ENCODE measurements around the gene RPS6KA1.

The RPS6KA1 gene

DNA sequence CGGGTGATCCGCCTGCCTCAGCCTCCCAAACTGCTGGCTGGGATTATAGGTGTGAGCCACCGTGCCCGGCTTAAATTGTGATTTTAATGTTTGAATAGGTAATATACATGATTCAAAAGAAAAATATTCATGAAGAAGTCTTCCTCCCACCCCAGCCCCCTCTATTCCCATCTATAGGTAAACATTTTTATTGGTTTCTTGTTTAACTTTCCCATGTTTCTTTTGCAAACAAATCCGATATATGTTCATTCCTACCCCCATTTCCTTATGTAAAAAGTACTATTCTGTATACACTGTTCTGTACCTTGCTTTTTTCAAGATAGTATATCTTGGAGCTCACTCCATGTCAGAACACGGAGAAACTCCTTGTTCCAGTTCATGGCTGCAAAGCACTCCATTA, 23.2 kb downstream of the RPS6KA1 start:
- Histone ChIP-seq H3K27me3 (ENCODE audit: insufficient read depth, low read length) (no peaks in the 10 kb centered on the region), H3K4me3 (ENCODE audit: low read depth, low read length, poor library complexity, severe bottlenecking) (no peak overlapping the region), H4K20me1 (ENCODE audit: insufficient read depth, low read length) (no peaks in the 10 kb centered on the region), H3K79me2 (ENCODE audit: insufficient read depth, low read length) (no peaks in the 10 kb centered on the region), H3K27ac (ENCODE audit: low read depth, low read length, poor library complexity, severe bottlenecking) (no peak overlapping the region), H3K9me2 (ENCODE audit: low read depth, low read length) (no peaks in the 10 kb centered on the region), H3K9ac (ENCODE audit: low read length) (no peak overlapping the region), H3K4me2 (ENCODE audit: low read length) (no peak overlapping the region), H3K9me3 (ENCODE audit: low read length) (no peaks in the 10 kb centered on the region), H3F3A (ENCODE audit: insufficient read depth, low read length) (no peaks in the 10 kb centered on the region), H3K4me1 (ENCODE audit: insufficient read depth, low read length, severe bottlenecking) (no peaks in the 10 kb centered on the region), H2AFZ (ENCODE audit: low read length) (no peak overlapping the region), H3K36me3 (ENCODE audit: insufficient read depth, low read length) (peaks cover 76% of the 10 kb centered on the region)
- TF ChIP-seq EZH2 (IDR thresholded peaks at IDR 0.05; ENCODE audit: borderline replicate concordance, low read length): no peak
- TF ChIP-seq, protein P1, sequence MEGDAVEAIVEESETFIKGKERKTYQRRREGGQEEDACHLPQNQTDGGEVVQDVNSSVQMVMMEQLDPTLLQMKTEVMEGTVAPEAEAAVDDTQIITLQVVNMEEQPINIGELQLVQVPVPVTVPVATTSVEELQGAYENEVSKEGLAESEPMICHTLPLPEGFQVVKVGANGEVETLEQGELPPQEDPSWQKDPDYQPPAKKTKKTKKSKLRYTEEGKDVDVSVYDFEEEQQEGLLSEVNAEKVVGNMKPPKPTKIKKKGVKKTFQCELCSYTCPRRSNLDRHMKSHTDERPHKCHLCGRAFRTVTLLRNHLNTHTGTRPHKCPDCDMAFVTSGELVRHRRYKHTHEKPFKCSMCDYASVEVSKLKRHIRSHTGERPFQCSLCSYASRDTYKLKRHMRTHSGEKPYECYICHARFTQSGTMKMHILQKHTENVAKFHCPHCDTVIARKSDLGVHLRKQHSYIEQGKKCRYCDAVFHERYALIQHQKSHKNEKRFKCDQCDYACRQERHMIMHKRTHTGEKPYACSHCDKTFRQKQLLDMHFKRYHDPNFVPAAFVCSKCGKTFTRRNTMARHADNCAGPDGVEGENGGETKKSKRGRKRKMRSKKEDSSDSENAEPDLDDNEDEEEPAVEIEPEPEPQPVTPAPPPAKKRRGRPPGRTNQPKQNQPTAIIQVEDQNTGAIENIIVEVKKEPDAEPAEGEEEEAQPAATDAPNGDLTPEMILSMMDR (IDR thresholded peaks at IDR 0.05; ENCODE audit: low read length): no peak

DNA sequence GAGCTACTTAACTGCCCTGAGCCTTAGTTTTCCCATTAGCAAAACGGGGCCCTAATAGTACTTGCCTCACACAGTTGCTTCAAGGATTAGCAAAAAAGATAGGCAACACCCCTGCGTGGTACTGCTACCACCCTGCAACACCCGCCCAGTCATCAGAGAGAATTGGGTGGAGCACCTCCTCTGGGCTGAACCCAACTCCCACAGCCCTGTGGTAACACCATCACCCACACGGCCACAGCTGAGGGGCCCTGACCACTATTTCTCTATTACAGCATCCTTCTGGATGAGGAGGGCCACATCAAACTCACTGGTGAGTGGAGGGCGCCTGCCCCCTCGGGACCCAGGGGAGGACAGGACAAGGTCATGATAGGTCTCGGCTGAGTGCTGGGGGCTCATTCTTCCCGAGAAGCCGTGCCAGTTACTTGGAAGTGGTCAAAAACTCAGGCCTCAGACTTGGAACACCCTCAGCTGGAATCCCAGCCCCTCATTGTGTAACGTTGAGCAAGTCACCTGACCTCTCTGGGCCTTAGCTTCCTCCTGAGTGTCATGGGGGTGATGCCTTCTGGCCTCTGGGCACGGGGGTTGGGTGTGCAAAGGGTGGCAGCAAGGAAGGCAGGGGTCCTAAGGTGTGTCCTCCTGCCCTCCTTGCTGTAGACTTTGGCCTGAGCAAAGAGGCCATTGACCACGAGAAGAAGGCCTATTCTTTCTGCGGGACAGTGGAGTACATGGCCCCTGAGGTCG, 24.6 kb downstream of the RPS6KA1 start:
- Histone ChIP-seq H3K27me3 (ENCODE audit: insufficient read depth, low read length) (no peaks in the 10 kb centered on the region), H3K9me2 (ENCODE audit: low read depth, low read length) (no peaks in the 10 kb centered on the region), H3K9ac (ENCODE audit: low read length) (no peak overlapping the region), H3K4me2 (ENCODE audit: low read length) (no peak overlapping the region), H3K4me1 (ENCODE audit: insufficient read depth, low read length, severe bottlenecking) (no peaks in the 10 kb centered on the region), H3F3A (ENCODE audit: insufficient read depth, low read length) (no peaks in the 10 kb centered on the region), H3K79me2 (ENCODE audit: insufficient read depth, low read length) (no peaks in the 10 kb centered on the region), H3K4me3 (ENCODE audit: low read depth, low read length, poor library complexity, severe bottlenecking) (no peak overlapping the region), H3K36me3 (ENCODE audit: insufficient read depth, low read length) (peaks cover 75% of the 10 kb centered on the region), H2AFZ (ENCODE audit: low read length) (no peak overlapping the region), H4K20me1 (ENCODE audit: insufficient read depth, low read length) (no peaks in the 10 kb centered on the region), H3K27ac (ENCODE audit: low read depth, low read length, poor library complexity, severe bottlenecking) (no peak overlapping the region), H3K9me3 (ENCODE audit: low read length) (no peaks in the 10 kb centered on the region)
- no peak for TF ChIP-seq EZH2 (IDR thresholded peaks at IDR 0.05; ENCODE audit: borderline replicate concordance, low read length)
- TF ChIP-seq, protein P1 (IDR thresholded peaks at IDR 0.05; ENCODE audit: low read length): no peak

DNA sequence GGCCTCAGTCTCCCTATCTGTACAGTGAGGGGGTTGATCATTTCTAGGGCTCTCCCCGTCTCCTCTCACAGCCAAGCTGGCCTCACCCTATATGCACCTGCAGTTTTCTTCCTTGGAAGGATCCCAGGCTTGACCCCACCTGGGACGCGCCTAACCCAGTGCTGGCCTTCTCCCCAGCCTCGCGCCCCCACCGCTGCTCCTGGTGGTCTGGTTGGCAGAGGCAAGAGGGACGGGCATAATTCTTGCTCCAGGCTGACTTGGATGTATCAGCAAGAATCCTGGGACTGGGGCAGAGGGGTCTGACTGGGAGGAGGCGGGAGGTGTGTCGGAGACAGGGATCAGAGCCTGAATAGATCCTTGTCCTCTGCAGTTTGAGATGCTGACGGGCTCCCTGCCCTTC, 25.2 kb downstream of the RPS6KA1 start:
- no peaks in the 10 kb centered on the region for H3K79me2 ChIP-seq (ENCODE audit: insufficient read depth, low read length)
- peaks cover 79% of the 10 kb centered on the region for H3K36me3 ChIP-seq (ENCODE audit: insufficient read depth, low read length)
- no peak overlapping the region for H3K4me2 ChIP-seq (ENCODE audit: low read length)
- no peak for TF ChIP-seq EZH2 (IDR thresholded peaks at IDR 0.05; ENCODE audit: borderline replicate concordance, low read length)
- TF ChIP-seq, protein P1 (IDR thresholded peaks at IDR 0.05; ENCODE audit: low read length): no peak
- H4K20me1 ChIP-seq (ENCODE audit: insufficient read depth, low read length): no peaks in the 10 kb centered on the region
- H3K9me3 ChIP-seq (ENCODE audit: low read length): no peaks in the 10 kb centered on the region
- no peaks in the 10 kb centered on the region for H3K4me1 ChIP-seq (ENCODE audit: insufficient read depth, low read length, severe bottlenecking)
- H2AFZ ChIP-seq (ENCODE audit: low read length): no peak overlapping the region
- H3K27me3 ChIP-seq (ENCODE audit: insufficient read depth, low read length): no peaks in the 10 kb centered on the region
- no peaks in the 10 kb centered on the region for H3K9me2 ChIP-seq (ENCODE audit: low read depth, low read length)
- H3K9ac ChIP-seq (ENCODE audit: low read length): no peak overlapping the region
- no peak overlapping the region for H3K27ac ChIP-seq (ENCODE audit: low read depth, low read length, poor library complexity, severe bottlenecking)
- no peak overlapping the region for H3K4me3 ChIP-seq (ENCODE audit: low read depth, low read length, poor library complexity, severe bottlenecking)
- no peaks in the 10 kb centered on the region for H3F3A ChIP-seq (ENCODE audit: insufficient read depth, low read length)

Measured in OCI-LY1 (cell line).